Osteocyte (in vitro differentiated cells): Measurements from ENCODE around the gene SLC26A2. TPM values are rescaled to one million over a fixed set of nuclear protein-coding genes. Genes with fewer than 3 reads are reported as not detected.

Experiments
- DNase-seq: peaks from one replicate; pipeline ENCODE4 v3.0.0; 2021; ENCODE audit warnings: mixed read lengths; ENCODE audit not compliant: unreplicated experiment; ENCODE audit errors: extremely low spot score
- H3K27ac Mint-ChIP-seq: one replicate; pipeline ENCODE4 v1.8.0; 2021; ENCODE audit warnings: mild to moderate bottlenecking, mixed read lengths; ENCODE audit not compliant: unreplicated experiment
- H3K27me3 Mint-ChIP-seq: one replicate; pipeline ENCODE4 v1.8.0; 2021; ENCODE audit warnings: mixed read lengths; ENCODE audit not compliant: unreplicated experiment
- H3K36me3 Mint-ChIP-seq: one replicate; pipeline ENCODE4 v1.8.0; 2021; ENCODE audit warnings: mixed read lengths; ENCODE audit not compliant: unreplicated experiment
- H3K4me1 Mint-ChIP-seq: one replicate; pipeline ENCODE4 v1.8.0; 2021; ENCODE audit warnings: mixed read lengths; ENCODE audit not compliant: unreplicated experiment
- H3K4me3 Mint-ChIP-seq: one replicate; pipeline ENCODE4 v1.8.0; 2021; ENCODE audit warnings: mild to moderate bottlenecking, moderate library complexity, mixed read lengths; ENCODE audit not compliant: unreplicated experiment
- H3K9me3 Mint-ChIP-seq: one replicate; pipeline ENCODE4 v1.8.0; 2021; ENCODE audit warnings: mixed read lengths; ENCODE audit not compliant: unreplicated experiment
- total RNA-seq: library from RNA; stranded (reverse); gene quantifications from 2 replicates; pipeline ENCODE4 v1.2.1, GENCODE V29; 2021
- TF ChIP-seq, protein P1 (sequence below): fragments of 200-600 bp; sonication (generic); IDR thresholded peaks from 2 replicates; pipeline ENCODE4 v1.5.0; 2021; ENCODE audit warnings: antibody characterized with exemption, mild to moderate bottlenecking, moderate library complexity

SLC26A2 gene
- total RNA-seq, 1 donor from 2014 or later, result 39.7 TPM

- peaks cover 42% of the 10 kb centered on the region for H3K4me1 Mint-ChIP-seq
- no peak for DNase-seq
- TF ChIP-seq, protein P1, sequence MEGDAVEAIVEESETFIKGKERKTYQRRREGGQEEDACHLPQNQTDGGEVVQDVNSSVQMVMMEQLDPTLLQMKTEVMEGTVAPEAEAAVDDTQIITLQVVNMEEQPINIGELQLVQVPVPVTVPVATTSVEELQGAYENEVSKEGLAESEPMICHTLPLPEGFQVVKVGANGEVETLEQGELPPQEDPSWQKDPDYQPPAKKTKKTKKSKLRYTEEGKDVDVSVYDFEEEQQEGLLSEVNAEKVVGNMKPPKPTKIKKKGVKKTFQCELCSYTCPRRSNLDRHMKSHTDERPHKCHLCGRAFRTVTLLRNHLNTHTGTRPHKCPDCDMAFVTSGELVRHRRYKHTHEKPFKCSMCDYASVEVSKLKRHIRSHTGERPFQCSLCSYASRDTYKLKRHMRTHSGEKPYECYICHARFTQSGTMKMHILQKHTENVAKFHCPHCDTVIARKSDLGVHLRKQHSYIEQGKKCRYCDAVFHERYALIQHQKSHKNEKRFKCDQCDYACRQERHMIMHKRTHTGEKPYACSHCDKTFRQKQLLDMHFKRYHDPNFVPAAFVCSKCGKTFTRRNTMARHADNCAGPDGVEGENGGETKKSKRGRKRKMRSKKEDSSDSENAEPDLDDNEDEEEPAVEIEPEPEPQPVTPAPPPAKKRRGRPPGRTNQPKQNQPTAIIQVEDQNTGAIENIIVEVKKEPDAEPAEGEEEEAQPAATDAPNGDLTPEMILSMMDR, result no peak
- peaks cover 75% of the 10 kb centered on the region for H3K36me3 Mint-ChIP-seq
- no peaks in the 10 kb centered on the region for H3K9me3 Mint-ChIP-seq
- H3K27ac Mint-ChIP-seq, result peak overlapping the region; percentile 79
- no peaks in the 10 kb centered on the region for H3K27me3 Mint-ChIP-seq
- H3K4me3 Mint-ChIP-seq, result no peak overlapping the region
Measured at GRCh38 chr5:150036513-150036912, 76.0 kb downstream of the SLC26A2 start.

Other genes starting within 250 kb of the SLC26A2 start
- gene PPARGC1B, start 230.4 kb upstream of the SLC26A2 start, total RNA-seq, result 2.5 and 3.3 TPM in 2 replicates
- not detected in 2 replicates for gene PDE6A, start 16.0 kb upstream of the SLC26A2 start, total RNA-seq
- 5.6 and 5.9 TPM in 2 replicates for gene TIGD6, start 39.9 kb downstream of the SLC26A2 start, total RNA-seq
- 54.6 and 58.6 TPM in 2 replicates for gene HMGXB3, start 40.0 kb downstream of the SLC26A2 start, total RNA-seq
- gene CSF1R, start 125.8 kb downstream of the SLC26A2 start, total RNA-seq, result 1.1 and 1.2 TPM in 2 replicates
- 1,093 and 1,131 TPM in 2 replicates for gene PDGFRB, start 195.1 kb downstream of the SLC26A2 start, total RNA-seq
- 0.71 and 1.0 TPM in 2 replicates for gene CDX1, start 206.0 kb downstream of the SLC26A2 start, total RNA-seq
- gene SLC6A7, start 229.3 kb downstream of the SLC26A2 start, total RNA-seq, result not detected in 2 replicates